Endothelial cell of umbilical vein (primary cell): Measurements from ENCODE around the gene HCFC2. TPM values are rescaled to one million over a fixed set of nuclear protein-coding genes. Genes with fewer than 3 reads are reported as not detected.

ENCODE experiments used
- BruUV-seq: library from RNA; stranded (reverse); fragments of 400-500 nt; replicated peaks from 2 replicates; lab custom pipeline; 2021; lab: Mats Ljungman, UMichigan
- CTCF ChIA-PET: fragments of 300-600, 350-600 bp; sonication (Branson Sonifier 250); formaldehyde crosslinking; loops from one replicate; lab custom pipeline; 2021; ENCODE audit warnings: antibody characterized with exemption, inconsistent platforms; lab: Charles Lee
- POLR2A ChIA-PET: fragments of 300-600, 350-600 bp; sonication (Branson Sonifier 250); formaldehyde crosslinking; loops from one replicate; lab custom pipeline; 2021; ENCODE audit warnings: antibody characterized with exemption, inconsistent platforms; lab: Charles Lee
- DNase-seq: peaks from one replicate; pipeline ENCODE4 v3.0.0-alpha.2; 2011; ENCODE audit warnings: low read depth, low spot score
- FAIRE-seq: peaks from 2 replicates; lab custom pipeline; 2011; peaks lifted over from hg19 to GRCh38; lab: Jason Lieb, UNC
- H2AFZ ChIP-seq: 2 replicates; pipeline ENCODE4 v1.6.0; 2012; ENCODE audit warnings: low read depth, low read length, control low read depth, inconsistent platforms
- H3K27ac ChIP-seq: 2 replicates; pipeline ENCODE4 v1.5.1; 2011; ENCODE audit warnings: low read depth, mild to moderate bottlenecking, control low read depth, low read length, moderate library complexity; ENCODE audit not compliant: insufficient read depth
- H3K27me3 ChIP-seq, 2 experiments: 2 replicates each; pipeline versions ENCODE4 v1.6.0 to v1.6.1; 2011; ENCODE audit warnings: low read length in 2 of 2, mixed read lengths in 1 of 2; ENCODE audit not compliant: control insufficient read depth in 2 of 2, insufficient read depth in 2 of 2
- H3K36me3 ChIP-seq, 2 experiments: 2 replicates in 1 of 2; 3 replicates in 1 of 2; pipeline ENCODE4 v1.5.1; 2011; ENCODE audit warnings: low read length in 2 of 2, mild to moderate bottlenecking in 1 of 2, moderate library complexity in 1 of 2; ENCODE audit not compliant: control insufficient read depth in 2 of 2, insufficient read depth in 2 of 2; ENCODE audit errors: extremely low read depth in 1 of 2
- H3K4me1 ChIP-seq: 3 replicates; pipeline ENCODE4 v1.5.1; 2011; ENCODE audit warnings: mild to moderate bottlenecking, low read length; ENCODE audit not compliant: control insufficient read depth, insufficient read depth; ENCODE audit errors: extremely low read depth
- H3K4me2 ChIP-seq: 2 replicates; pipeline ENCODE4 v1.6.1; 2011; ENCODE audit warnings: low read length, control low read depth, mixed read lengths; ENCODE audit not compliant: insufficient read depth
- H3K4me3 ChIP-seq, 3 experiments: fragments of 200-600 bp in 1 of 3; sonication (generic), shearing (Covaris generic) in 1 of 3; replicated peaks in 1 of 3; 2 replicates each; pipeline ENCODE4 v1.5.1; 2011 to 2016; ENCODE audit warnings: control low read depth in 3 of 3, low read length in 3 of 3, mild to moderate bottlenecking in 2 of 3, inconsistent platforms in 1 of 3, low read depth in 1 of 3, moderate library complexity in 1 of 3; ENCODE audit not compliant: insufficient read depth in 1 of 3
- H3K79me2 ChIP-seq: 2 replicates; pipeline ENCODE4 v1.6.0; 2012; ENCODE audit warnings: low read length, inconsistent platforms; ENCODE audit not compliant: control insufficient read depth, insufficient read depth
- H3K9ac ChIP-seq: replicated peaks from 2 replicates; pipeline ENCODE3; 2011; ENCODE audit warnings: low read length, control low read depth; ENCODE audit not compliant: insufficient read depth; ENCODE audit errors: extremely low read depth
- H3K9me1 ChIP-seq: replicated peaks from 3 replicates; pipeline ENCODE4 v1.6.0; 2011; ENCODE audit warnings: mild to moderate bottlenecking, low read length; ENCODE audit not compliant: control insufficient read depth, insufficient read depth; ENCODE audit errors: extremely low read depth
- H3K9me3 ChIP-seq: replicated peaks from 2 replicates; pipeline ENCODE4 v1.5.1; 2012; ENCODE audit warnings: low read length, inconsistent platforms; ENCODE audit not compliant: control insufficient read depth, insufficient read depth
- H4K20me1 ChIP-seq: replicated peaks from 2 replicates; pipeline ENCODE3; 2011; ENCODE audit warnings: mild to moderate bottlenecking, low read length; ENCODE audit not compliant: control insufficient read depth, insufficient read depth; ENCODE audit errors: extremely low read depth
- EZH2 ChIP-seq: IDR thresholded peaks from 2 replicates; pipeline ENCODE4 v1.6.1; 2012; ENCODE audit warnings: borderline replicate concordance, low read depth, mild to moderate bottlenecking, moderate library complexity, low read length, inconsistent platforms; ENCODE audit not compliant: severe bottlenecking
- FOS ChIP-seq: IDR thresholded peaks from 2 replicates; pipeline ENCODE4 v1.6.1; 2011; ENCODE audit warnings: mild to moderate bottlenecking, low read length, moderate library complexity, borderline replicate concordance; ENCODE audit not compliant: insufficient read depth
- GATA2 ChIP-seq: IDR thresholded peaks from 2 replicates; pipeline ENCODE4 v1.7.0; 2011; ENCODE audit warnings: low read depth, mild to moderate bottlenecking, moderate library complexity, mixed read lengths, low read length; ENCODE audit not compliant: insufficient read length, insufficient read depth
- JUN ChIP-seq: IDR thresholded peaks from 2 replicates; pipeline ENCODE4 v1.6.1; 2011; ENCODE audit warnings: borderline replicate concordance, low read depth; ENCODE audit not compliant: insufficient read length, insufficient read depth
- MYC ChIP-seq: IDR thresholded peaks from one replicate; pipeline ENCODE4 v1.6.1; 2011; ENCODE audit warnings: mild to moderate bottlenecking, low read depth, low read length
- POLR2A ChIP-seq: IDR thresholded peaks from 2 replicates; pipeline ENCODE4 v1.6.1; 2012; ENCODE audit warnings: low read depth, mild to moderate bottlenecking, control low read depth, low read length
- POLR2AphosphoS5 ChIP-seq: IDR thresholded peaks from 2 replicates; pipeline ENCODE4 v1.6.1; 2012; ENCODE audit warnings: low read depth, mild to moderate bottlenecking, control low read depth, low read length, moderate library complexity; ENCODE audit not compliant: insufficient read depth
- dilution Hi-C: fragments of 300-500 bp; cut with MboI; formaldehyde crosslinking; loops from one replicate; pipeline ENCODE4 v1.15.0; 2019; ENCODE audit warnings: low sequenced_read_pairs; ENCODE audit not compliant: extremely low pct_ligation_motif_present
- intact Hi-C: fragments of 100-400 bp; cut with micrococcal nuclease; formaldehyde crosslinking; loops from one replicate; pipeline ENCODE4 v1.10.0; 2022
- polyA plus RNA-seq, 4 experiments: library from polyadenylated mRNA; depleted of rRNA in 3 of 4; stranded (reverse) in 3 of 4; unstranded in 1 of 4; fragments of >200 nt; gene quantifications; 2 replicates each; pipeline versions ENCODE4 v1.2.1 to v1.2.3, GENCODE V29; 2011 to 2012; ENCODE audit warnings: missing spikeins in 1 of 4
- total RNA-seq: library from RNA; stranded (reverse); gene quantifications from 2 replicates; pipeline ENCODE4 v1.2.3, GENCODE V29; 2021
- TF ChIP-seq, protein P1 (sequence below), 2 donors: IDR thresholded peaks; 1 replicate in 1 of 2; 2 replicates in 1 of 2; pipeline ENCODE4 v1.5.1; 2011; ENCODE audit warnings: low read length in 2 of 2, mild to moderate bottlenecking in 2 of 2, moderate library complexity in 2 of 2, control low read depth in 1 of 2, inconsistent platforms in 1 of 2, low read depth in 1 of 2; ENCODE audit not compliant: insufficient read depth in 1 of 2; ENCODE audit errors: extremely low read depth in 1 of 2
- TF ChIP-seq, protein P2 (sequence below): IDR thresholded peaks from 2 replicates; pipeline ENCODE4 v1.6.1; 2011; ENCODE audit not compliant: insufficient read depth, insufficient read length

HCFC2 gene
- total and polyA plus RNA-seq, 2 donors (not counting 3 experiments of a cell fraction or from before 2014, with no cell fraction given), result 6.0 to 15.6 TPM

DNA sequence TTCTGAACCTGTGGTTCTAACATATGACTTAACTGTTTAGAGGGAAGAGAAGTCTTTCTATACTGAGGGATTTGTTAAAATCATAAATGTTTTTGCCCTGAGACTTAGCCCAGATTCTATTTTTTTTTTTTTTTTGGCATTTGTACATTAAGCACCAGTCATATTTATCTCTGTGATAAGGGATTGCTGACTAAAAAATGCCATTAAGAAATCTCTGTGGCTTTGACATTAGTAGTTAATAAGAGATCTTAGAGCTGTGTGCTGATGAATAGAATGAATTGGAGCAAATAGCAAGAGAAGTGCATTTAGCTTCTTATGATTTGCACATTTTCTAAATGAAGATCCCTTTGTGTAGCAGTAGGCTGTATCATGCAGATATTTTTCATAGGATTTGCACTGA is 41.1 kb downstream of the HCFC2 start:
- FAIRE-seq (no peak), DNase-seq (no peak)
- no peak overlapping the region for H2AFZ ChIP-seq
- intact Hi-C loops, result no loop called here
- H3K4me1 ChIP-seq, result no peaks in the 10 kb centered on the region
- no peak overlapping the region for H3K4me3 ChIP-seq
- ChIA-PET CTCF (interaction anchor here (0.6 to 2.3 kb wide), 2 partner anchors 58 to 221 kb away, joined by 3 to 5 read pairs; no protein-coding TSS in a partner anchor), POLR2A (interaction anchor here (0.7 kb wide), 1 partner anchor 15 kb away, joined by 4 read pairs; no protein-coding TSS in a partner anchor)
- no peak overlapping the region for H3K27ac ChIP-seq
- TF ChIP-seq, protein P1, sequence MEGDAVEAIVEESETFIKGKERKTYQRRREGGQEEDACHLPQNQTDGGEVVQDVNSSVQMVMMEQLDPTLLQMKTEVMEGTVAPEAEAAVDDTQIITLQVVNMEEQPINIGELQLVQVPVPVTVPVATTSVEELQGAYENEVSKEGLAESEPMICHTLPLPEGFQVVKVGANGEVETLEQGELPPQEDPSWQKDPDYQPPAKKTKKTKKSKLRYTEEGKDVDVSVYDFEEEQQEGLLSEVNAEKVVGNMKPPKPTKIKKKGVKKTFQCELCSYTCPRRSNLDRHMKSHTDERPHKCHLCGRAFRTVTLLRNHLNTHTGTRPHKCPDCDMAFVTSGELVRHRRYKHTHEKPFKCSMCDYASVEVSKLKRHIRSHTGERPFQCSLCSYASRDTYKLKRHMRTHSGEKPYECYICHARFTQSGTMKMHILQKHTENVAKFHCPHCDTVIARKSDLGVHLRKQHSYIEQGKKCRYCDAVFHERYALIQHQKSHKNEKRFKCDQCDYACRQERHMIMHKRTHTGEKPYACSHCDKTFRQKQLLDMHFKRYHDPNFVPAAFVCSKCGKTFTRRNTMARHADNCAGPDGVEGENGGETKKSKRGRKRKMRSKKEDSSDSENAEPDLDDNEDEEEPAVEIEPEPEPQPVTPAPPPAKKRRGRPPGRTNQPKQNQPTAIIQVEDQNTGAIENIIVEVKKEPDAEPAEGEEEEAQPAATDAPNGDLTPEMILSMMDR (IDR thresholded peaks at IDR 0.05; ENCODE audit: extremely low read depth in 1 of 2, insufficient read depth in 1 of 2, low read depth in 1 of 2, low read length in 2 of 2), result no peak
- TF ChIP-seq, protein P2, sequence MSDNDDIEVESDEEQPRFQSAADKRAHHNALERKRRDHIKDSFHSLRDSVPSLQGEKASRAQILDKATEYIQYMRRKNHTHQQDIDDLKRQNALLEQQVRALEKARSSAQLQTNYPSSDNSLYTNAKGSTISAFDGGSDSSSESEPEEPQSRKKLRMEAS, result no peak
- TF ChIP-seq JUN, result no peak
- TF ChIP-seq EZH2, result no peak
- no peak for TF ChIP-seq GATA2
- no peak for TF ChIP-seq MYC
- no peak for TF ChIP-seq POLR2A
- no peak for TF ChIP-seq POLR2AphosphoS5
- TF ChIP-seq FOS, result no peak
- H3K27me3 ChIP-seq, result no peaks in the 10 kb centered on the region
- H3K9me1 ChIP-seq, result no peaks in the 10 kb centered on the region
- H4K20me1 ChIP-seq, result no peaks in the 10 kb centered on the region
- dilution Hi-C loops, result no loop called here
- no peak overlapping the region for H3K4me2 ChIP-seq
- no peaks in the 10 kb centered on the region for H3K9me3 ChIP-seq
- no peak overlapping the region for H3K9ac ChIP-seq
- H3K79me2 ChIP-seq, result no peaks in the 10 kb centered on the region
- BruUV-seq, result no TSS peak
- H3K36me3 ChIP-seq, result peaks cover 0 to 5% of the 10 kb centered on the region in 2 experiments
